Karpas-422 (cell line): Measurements from ENCODE around the gene RPRML. TPM values are rescaled to one million over a fixed set of nuclear protein-coding genes. Genes with fewer than 3 reads are reported as not detected.
A peak's percentile ranks its signal among the peaks of the same experiment; 100 is the strongest.

Experiments
- DNase-seq: peaks from one replicate; pipeline ENCODE4 v3.0.0-alpha.2; 2015
- H2AFZ ChIP-seq: fragments of 200-600 bp; sonication (generic); 2 replicates; pipeline ENCODE4 v1.6.1; 2014; ENCODE audit warnings: antibody characterized with exemption, low read length, mixed read lengths
- H3K27ac ChIP-seq: fragments of 200-600 bp; sonication (generic); 2 replicates; pipeline ENCODE4 v1.5.1; 2014; ENCODE audit warnings: mild to moderate bottlenecking, low read length, moderate library complexity
- H3K27me3 ChIP-seq: fragments of 200-600 bp; sonication (generic); 2 replicates; pipeline ENCODE4 v1.6.1; 2014; ENCODE audit warnings: low read length, mixed read lengths
- H3K36me3 ChIP-seq: fragments of 200-600 bp; sonication (generic); 2 replicates; pipeline ENCODE4 v1.6.1; 2014; ENCODE audit warnings: low read length, mixed read lengths; ENCODE audit not compliant: insufficient read depth
- H3K4me1 ChIP-seq: fragments of 200-600 bp; sonication (generic); 2 replicates; pipeline ENCODE4 v1.6.1; 2014; ENCODE audit warnings: mild to moderate bottlenecking, low read length, mixed read lengths
- H3K4me2 ChIP-seq: fragments of 200-600 bp; sonication (generic); 2 replicates; pipeline ENCODE4 v1.6.1; 2014; ENCODE audit warnings: low read length, low read depth, mild to moderate bottlenecking; ENCODE audit not compliant: poor library complexity, severe bottlenecking
- H3K4me3 ChIP-seq: fragments of 200-600 bp; sonication (generic); 2 replicates; pipeline ENCODE4 v1.5.1; 2014; ENCODE audit warnings: mild to moderate bottlenecking, antibody characterized with exemption, low read length, mixed read lengths
- H3K79me2 ChIP-seq: fragments of 200-600 bp; sonication (generic); 2 replicates; pipeline ENCODE4 v1.6.1; 2014; ENCODE audit warnings: mild to moderate bottlenecking, low read length, mixed read lengths
- H3K9ac ChIP-seq: fragments of 200-600 bp; sonication (generic); 2 replicates; pipeline ENCODE4 v1.6.0; 2014; ENCODE audit warnings: low read length
- H3K9me2 ChIP-seq: fragments of 200-600 bp; sonication (generic), shearing (Covaris generic); replicated peaks from 2 replicates; pipeline ENCODE4 v1.6.0; 2014; ENCODE audit warnings: mild to moderate bottlenecking, low read length, moderate library complexity; ENCODE audit not compliant: insufficient read depth
- H3K9me3 ChIP-seq: fragments of 300-700, 200-600 bp; sonication (generic); 2 replicates; pipeline ENCODE4 v1.6.1; 2014; ENCODE audit warnings: low read length, mixed read lengths
- H4K20me1 ChIP-seq: fragments of 200-600 bp; sonication (generic); 2 replicates; pipeline ENCODE4 v1.6.1; 2014; ENCODE audit warnings: mild to moderate bottlenecking, antibody characterized with exemption, low read length, low read depth; ENCODE audit not compliant: insufficient read depth
- total RNA-seq: library from RNA; depleted of rRNA; stranded (reverse); fragments of >200 nt; shearing (Covaris generic); gene quantifications from 2 replicates; pipeline ENCODE4 v1.2.3, GENCODE V29; 2014; ENCODE audit warnings: low replicate concordance

The RPRML gene
- total RNA-seq, 1 experiment from 2014 or later = not detected

- DNase-seq = no peak
- Histone ChIP-seq H4K20me1 (peaks cover 9% of the 10 kb centered on the region; the same call in 1 of the 2 replicates), H3K9me2 (no peaks in the 10 kb centered on the region), H3K27ac (no peak overlapping the region), H3K9me3 (no peaks in the 10 kb centered on the region), H2AFZ (no peak overlapping the region), H3K4me2 (no peak overlapping the region), H3K79me2 (no peaks in the 10 kb centered on the region), H3K9ac (no peak overlapping the region), H3K4me3 (no peak overlapping the region), H3K36me3 (no peaks in the 10 kb centered on the region), H3K27me3 (no peaks in the 10 kb centered on the region), H3K4me1 (no peaks in the 10 kb centered on the region)
These were observed 34.1 kb downstream of the RPRML start for GRCh38 chr17:46944931-46945330.

- no peak for DNase-seq
- no peak overlapping the region for H3K9ac ChIP-seq
- no peak overlapping the region for H3K4me3 ChIP-seq
- no peak overlapping the region for H3K27ac ChIP-seq
- H4K20me1 ChIP-seq = peaks cover 9% of the 10 kb centered on the region; the same call in 1 of the 2 replicates
- H3K4me1 ChIP-seq = no peaks in the 10 kb centered on the region
- H2AFZ ChIP-seq = no peak overlapping the region
- H3K9me2 ChIP-seq = no peaks in the 10 kb centered on the region
- no peaks in the 10 kb centered on the region for H3K36me3 ChIP-seq
- H3K27me3 ChIP-seq = no peaks in the 10 kb centered on the region
- no peak overlapping the region for H3K4me2 ChIP-seq
- no peaks in the 10 kb centered on the region for H3K79me2 ChIP-seq
- H3K9me3 ChIP-seq = no peaks in the 10 kb centered on the region
These were observed 35.3 kb downstream of the RPRML start for GRCh38 chr17:46943501-46944393.

GRCh38 chr17:46943218-46943500 is 35.9 kb downstream of the RPRML start:
- H3K79me2 ChIP-seq = no peaks in the 10 kb centered on the region
- H3K27ac ChIP-seq = no peak overlapping the region
- H3K4me2 ChIP-seq = no peak overlapping the region
- peaks cover 4% of the 10 kb centered on the region; the same call in 1 of the 2 replicates for H3K36me3 ChIP-seq
- H3K9me3 ChIP-seq = no peaks in the 10 kb centered on the region
- H2AFZ ChIP-seq = no peak overlapping the region
- H3K4me3 ChIP-seq = no peak overlapping the region
- H3K4me1 ChIP-seq = no peaks in the 10 kb centered on the region
- no peak overlapping the region for H3K9ac ChIP-seq
- H3K9me2 ChIP-seq = no peaks in the 10 kb centered on the region
- no peak for DNase-seq
- H4K20me1 ChIP-seq = peaks cover 9% of the 10 kb centered on the region; the same call in 1 of the 2 replicates
- H3K27me3 ChIP-seq = no peaks in the 10 kb centered on the region

DNA sequence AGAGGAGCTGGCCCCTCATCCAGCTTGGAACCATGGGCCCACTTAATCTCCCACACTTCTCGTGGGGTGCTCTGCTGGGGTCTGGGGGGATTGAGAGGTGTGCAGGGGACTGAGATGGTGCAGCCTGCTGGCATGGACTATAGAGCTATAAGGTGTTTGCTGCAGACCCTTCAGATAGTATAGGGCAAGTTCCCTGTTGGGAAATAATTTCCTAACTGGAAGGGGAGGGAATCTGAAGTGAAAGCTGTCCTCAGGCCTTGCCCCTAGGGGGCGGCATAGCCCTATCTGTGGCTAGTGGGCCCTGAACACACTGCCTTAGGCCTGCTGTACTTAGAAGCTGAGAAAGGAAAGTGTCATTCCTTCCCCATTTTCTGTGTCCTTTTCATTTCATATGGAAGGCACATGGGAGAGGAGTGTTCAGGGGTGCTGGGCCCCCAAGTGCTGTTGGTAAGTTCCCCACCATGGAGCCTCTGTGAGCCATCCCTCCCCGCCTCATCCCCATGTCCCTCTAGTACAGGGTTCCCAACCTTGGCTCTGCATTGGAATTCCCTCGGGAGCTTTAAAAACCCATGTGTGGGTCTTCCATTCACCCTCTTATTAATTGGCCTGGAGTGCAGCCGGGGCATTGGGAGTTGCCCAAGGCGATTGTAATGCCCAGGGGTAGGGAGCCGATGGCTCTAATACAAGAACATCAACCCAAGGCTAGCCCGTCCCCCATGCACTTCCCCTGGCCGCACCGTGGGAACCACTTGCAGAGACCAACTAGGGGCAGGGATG is 36.4 kb downstream of the RPRML start:
- no peaks in the 10 kb centered on the region for H3K27me3 ChIP-seq
- H3K9me2 ChIP-seq = no peaks in the 10 kb centered on the region
- H3K36me3 ChIP-seq = peaks cover 4% of the 10 kb centered on the region; the same call in 1 of the 2 replicates
- H3K9me3 ChIP-seq = no peaks in the 10 kb centered on the region
- H3K4me1 ChIP-seq = no peaks in the 10 kb centered on the region
- no peak overlapping the region for H3K9ac ChIP-seq
- no peaks in the 10 kb centered on the region for H3K79me2 ChIP-seq
- H2AFZ ChIP-seq = no peak overlapping the region
- H3K27ac ChIP-seq = no peak overlapping the region
- H3K4me2 ChIP-seq = no peak overlapping the region
- no peak overlapping the region for H3K4me3 ChIP-seq
- peak; percentile 80 for DNase-seq
- peaks cover 9% of the 10 kb centered on the region; the same call in 1 of the 2 replicates for H4K20me1 ChIP-seq

GRCh38 chr17:46940692-46941404 is 38.2 kb downstream of the RPRML start:
- H4K20me1 ChIP-seq = peaks cover 9% of the 10 kb centered on the region; the same call in 1 of the 2 replicates
- H3K4me1 ChIP-seq = no peaks in the 10 kb centered on the region
- no peak overlapping the region; the same call in 1 of the 2 replicates for H3K27ac ChIP-seq
- peak; percentile 88 for DNase-seq
- H3K9ac ChIP-seq = no peak overlapping the region
- H3K9me3 ChIP-seq = no peaks in the 10 kb centered on the region
- H3K9me2 ChIP-seq = no peaks in the 10 kb centered on the region
- no peak overlapping the region for H3K4me2 ChIP-seq
- H2AFZ ChIP-seq = no peak overlapping the region
- H3K4me3 ChIP-seq = no peak overlapping the region
- H3K36me3 ChIP-seq = peaks cover 4% of the 10 kb centered on the region; the same call in 1 of the 2 replicates
- no peaks in the 10 kb centered on the region for H3K79me2 ChIP-seq
- no peaks in the 10 kb centered on the region for H3K27me3 ChIP-seq

DNA sequence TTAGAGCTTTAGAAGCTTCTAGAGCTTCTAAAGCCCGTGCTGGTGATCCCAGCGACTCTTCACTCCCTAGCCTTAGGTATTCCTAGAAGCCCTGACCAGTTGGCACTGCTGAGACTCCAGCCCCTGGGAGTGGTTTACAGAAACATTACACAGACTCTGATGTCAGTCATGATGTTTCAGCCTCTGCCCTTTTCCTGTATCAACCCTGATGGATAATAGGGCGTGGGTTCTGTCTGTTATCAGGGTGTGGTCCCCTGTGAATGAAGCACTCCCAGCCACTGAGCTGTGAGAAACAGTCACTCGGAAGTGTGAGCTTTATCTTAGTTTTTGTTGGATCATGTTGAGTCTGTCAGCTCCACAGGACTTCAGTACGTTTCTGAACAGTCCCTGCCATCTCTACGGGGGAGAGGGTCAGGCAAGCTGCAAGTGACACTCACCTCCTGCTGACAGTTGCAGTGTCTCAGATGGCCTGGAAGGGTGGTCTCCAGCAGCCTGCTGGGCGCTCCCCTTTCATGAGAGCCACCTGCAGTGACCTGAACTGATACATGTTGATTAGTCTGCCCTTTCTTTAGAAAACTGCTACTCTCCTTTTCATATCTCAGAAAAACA is 43.3 kb downstream of the RPRML start:
- peaks cover 37% of the 10 kb centered on the region; the same call in 1 of the 2 replicates for H3K36me3 ChIP-seq
- H3K79me2 ChIP-seq = no peaks in the 10 kb centered on the region
- no peak overlapping the region for H3K4me3 ChIP-seq
- H4K20me1 ChIP-seq = no peaks in the 10 kb centered on the region
- no peak overlapping the region for H3K4me2 ChIP-seq
- no peak overlapping the region for H3K9ac ChIP-seq
- no peaks in the 10 kb centered on the region for H3K4me1 ChIP-seq
- no peaks in the 10 kb centered on the region for H3K9me2 ChIP-seq
- DNase-seq = no peak
- no peak overlapping the region for H2AFZ ChIP-seq
- H3K9me3 ChIP-seq = no peaks in the 10 kb centered on the region
- no peaks in the 10 kb centered on the region for H3K27me3 ChIP-seq
- no peak overlapping the region for H3K27ac ChIP-seq

- no peaks in the 10 kb centered on the region for H3K9me2 ChIP-seq
- H3K9me3 ChIP-seq = no peaks in the 10 kb centered on the region
- H3K27me3 ChIP-seq = no peaks in the 10 kb centered on the region
- H3K4me2 ChIP-seq = no peak overlapping the region
- peaks cover 38% of the 10 kb centered on the region; the same call in 1 of the 2 replicates for H3K36me3 ChIP-seq
- no peak overlapping the region for H3K9ac ChIP-seq
- no peak for DNase-seq
- H3K4me3 ChIP-seq = no peak overlapping the region
- peaks cover 37% of the 10 kb centered on the region for H3K79me2 ChIP-seq
- no peak overlapping the region for H2AFZ ChIP-seq
- H3K4me1 ChIP-seq = no peaks in the 10 kb centered on the region
- H3K27ac ChIP-seq = no peak overlapping the region
- peaks cover 17% of the 10 kb centered on the region for H4K20me1 ChIP-seq
These were observed 47.5 kb downstream of the RPRML start for GRCh38 chr17:46931596-46931995.
